Stimulated activated naive CD8-positive, alpha-beta T cell treated with anti-CD3 and anti-CD28 coated beads, Interleukin-15, Interleukin-2, amounts not matched to agents 100 U/mL and 50 U/mL, for 24 hours (primary cell): ENCODE data around the gene AOC1.

Source experiments
- ATAC-seq: fragments of 150-1000 bp; cut with Tn5 transposase; one replicate; pipeline ENCODE4 v1.10.0; 2021
- DNase-seq: peaks from one replicate; pipeline ENCODE4 v3.0.0; 2021

AOC1 gene

DNA sequence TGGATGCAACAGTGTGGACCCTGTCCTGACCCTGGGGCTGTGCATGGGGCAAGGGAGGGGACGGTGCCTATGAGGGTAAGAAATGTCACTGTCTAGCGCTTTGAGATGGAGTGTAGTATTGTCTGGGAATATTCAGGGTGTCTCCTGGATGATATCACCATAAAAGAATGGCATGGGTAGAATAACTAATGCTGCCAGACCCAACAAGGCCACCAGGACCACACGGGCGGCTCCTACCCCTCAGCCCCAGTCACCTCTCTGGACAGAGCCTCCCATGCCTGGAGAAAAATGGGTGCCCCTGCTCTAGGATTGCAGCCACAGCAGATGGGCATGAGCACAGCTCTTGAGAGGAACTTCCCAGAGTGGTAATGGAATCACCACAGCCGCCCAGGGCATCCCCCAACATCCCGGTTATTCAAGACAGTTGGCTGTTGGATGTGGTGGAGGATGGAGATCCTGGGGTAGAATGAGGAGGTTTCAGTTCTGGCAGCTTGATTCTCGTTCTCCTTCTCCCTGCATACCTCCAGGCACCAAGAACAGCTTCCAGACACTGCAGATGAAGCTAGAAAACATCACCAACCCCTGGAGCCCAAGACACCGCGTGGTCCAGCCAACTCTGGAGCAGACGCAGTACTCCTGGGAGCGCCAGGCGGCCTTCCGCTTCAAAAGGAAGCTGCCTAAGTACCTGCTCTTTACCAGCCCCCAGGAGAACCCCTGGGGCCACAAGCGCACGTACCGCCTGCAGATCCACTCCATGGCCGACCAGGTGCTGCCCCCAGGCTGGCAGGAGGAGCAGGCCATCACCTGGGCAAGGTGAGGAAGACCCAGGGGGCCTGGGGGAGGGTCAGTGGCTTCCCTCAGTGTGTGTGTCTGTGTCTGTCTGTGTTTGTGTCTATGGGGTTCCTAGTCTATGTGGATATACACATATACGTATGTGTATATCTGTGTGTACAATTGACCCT lies 6.2 kb downstream of the AOC1 start:
- no peak for DNase-seq

DNA sequence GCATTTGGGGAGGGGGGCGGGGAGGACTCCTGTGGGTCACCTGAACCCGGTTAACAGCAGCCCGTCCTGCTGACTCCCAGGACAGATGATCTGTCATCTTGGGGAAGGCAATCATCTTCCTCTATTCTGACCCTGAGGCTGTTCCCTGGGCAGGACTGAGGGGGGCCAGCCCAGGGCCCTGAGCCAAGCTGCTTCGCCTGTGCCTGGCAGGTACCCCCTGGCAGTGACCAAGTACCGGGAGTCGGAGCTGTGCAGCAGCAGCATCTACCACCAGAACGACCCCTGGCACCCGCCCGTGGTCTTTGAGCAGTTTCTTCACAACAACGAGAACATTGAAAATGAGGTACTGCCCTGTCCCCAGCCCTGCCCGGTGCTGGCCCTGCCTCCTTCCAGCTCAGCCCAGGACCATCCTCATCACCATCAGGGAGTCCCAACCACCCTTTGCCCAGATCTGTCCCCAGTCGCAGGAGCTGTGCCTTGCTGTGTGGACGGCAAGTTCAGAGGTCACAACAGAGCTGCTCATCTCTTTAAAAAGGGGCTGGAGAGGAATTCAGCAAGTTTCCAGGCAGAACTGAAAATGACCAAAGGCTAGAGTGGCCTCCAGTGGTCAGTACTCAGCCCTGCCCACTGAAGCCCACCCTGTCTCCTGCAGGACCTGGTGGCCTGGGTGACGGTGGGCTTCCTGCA lies 8.1 kb downstream of the AOC1 start:
- no peak for DNase-seq
- no peak for ATAC-seq

More for the DNA sequence above, 6.2 kb downstream of the AOC1 start:
- ATAC-seq = no peak

DNA sequence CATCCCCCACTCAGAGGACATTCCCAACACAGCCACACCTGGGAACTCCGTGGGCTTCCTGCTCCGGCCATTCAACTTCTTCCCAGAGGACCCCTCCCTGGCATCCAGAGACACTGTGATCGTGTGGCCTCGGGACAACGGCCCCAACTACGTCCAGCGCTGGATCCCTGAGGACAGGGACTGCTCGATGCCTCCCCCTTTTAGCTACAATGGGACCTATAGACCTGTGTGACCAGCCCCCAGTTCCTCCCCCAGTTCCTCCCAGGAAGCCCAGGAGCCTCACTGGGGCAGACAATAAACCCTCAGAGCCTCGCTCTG lies 8.6 kb downstream of the AOC1 start:
- DNase-seq = no peak
- ATAC-seq = no peak

DNA sequence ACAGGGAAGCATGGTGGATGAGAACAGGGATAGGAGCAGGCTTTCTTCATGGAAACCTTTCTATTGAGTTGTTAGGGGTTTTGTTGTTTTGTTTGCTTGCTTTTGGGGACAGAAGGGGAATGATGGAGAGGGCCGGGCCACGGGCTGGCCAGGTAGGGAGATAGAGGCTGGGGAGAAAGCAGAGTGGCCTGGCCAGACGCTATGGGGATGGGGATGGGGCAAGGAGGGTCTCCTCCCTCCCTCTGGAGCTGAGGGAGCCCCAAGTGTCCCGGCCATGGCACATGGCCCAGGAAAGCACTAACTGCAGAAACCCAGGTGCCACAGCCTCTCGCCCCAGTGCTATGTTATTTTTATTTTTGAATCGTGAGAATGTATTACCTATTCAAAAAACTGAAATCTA lies 10.0 kb downstream of the AOC1 start:
- DNase-seq = no peak
- ATAC-seq = no peak

DNA sequence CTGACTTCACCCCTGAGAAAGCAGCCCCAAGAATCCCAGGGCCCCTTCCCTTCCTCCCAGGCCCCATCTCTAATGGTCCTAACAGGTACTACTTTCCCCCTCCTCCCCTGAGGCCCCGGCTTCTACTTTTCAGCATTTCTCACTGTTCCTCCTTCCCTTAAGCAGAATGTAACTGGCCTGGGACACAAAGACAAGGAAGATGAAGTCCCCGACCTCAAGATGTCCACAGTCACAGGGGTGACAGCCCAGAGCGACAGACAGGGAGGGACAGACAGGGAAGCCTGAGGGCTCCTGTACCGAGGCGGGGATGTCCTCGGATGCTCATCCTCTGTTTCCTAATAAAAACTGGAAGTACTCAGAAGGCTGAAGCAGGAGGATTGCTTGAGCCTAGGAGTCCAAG lies 11.6 kb downstream of the AOC1 start:
- DNase-seq (no peak), ATAC-seq (no peak)

DNA sequence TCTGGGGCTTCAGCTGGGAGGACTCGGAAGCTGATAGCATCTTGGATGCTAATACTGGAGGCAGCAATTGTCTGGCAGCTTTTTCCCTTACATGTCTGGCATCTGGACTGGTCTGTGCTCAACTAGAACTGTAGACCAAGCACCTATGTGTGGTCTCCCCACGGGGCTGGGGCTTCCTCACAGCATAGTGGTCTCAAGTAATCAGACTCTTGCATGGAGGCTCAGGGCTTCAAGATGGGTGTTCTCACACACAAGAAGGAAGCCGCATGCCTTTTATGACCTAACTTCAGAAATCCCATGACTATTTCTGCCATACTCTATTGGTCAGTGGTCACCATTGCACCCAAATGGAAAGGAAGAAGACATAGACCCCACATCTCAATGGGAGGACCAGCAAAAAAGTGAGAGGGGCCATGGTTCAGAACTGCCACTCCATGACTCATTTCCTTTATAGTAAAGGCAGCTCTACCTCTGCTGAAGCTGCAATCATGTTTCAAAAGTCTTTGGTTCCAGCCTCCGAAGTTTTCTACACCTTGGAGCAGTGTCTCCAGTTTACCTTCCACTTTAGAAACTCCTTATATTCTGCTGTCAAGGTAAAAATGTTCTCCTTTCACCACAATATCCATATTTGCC lies 14.7 kb downstream of the AOC1 start:
- ATAC-seq (no peak), DNase-seq (no peak)

DNA sequence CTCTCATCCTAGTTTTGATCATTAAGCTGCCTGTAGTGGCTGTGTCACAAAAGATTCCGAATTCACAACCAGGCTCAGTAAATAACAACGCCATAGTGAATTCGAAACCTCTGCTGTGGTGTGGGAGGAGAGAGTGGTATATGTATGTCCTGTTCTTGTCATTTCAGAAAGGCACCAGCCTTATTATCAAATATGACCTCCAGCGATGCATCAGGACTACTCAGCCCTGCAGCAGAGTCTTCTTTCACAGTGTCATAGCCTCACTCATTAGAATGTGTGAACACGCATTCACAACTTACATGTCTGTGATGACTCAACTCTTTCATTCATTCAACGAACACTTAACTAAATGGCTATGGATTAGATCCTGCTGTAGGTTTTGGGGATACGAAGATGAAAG lies 15.3 kb downstream of the AOC1 start:
- DNase-seq (no peak), ATAC-seq (peak; percentile 80)

DNA sequence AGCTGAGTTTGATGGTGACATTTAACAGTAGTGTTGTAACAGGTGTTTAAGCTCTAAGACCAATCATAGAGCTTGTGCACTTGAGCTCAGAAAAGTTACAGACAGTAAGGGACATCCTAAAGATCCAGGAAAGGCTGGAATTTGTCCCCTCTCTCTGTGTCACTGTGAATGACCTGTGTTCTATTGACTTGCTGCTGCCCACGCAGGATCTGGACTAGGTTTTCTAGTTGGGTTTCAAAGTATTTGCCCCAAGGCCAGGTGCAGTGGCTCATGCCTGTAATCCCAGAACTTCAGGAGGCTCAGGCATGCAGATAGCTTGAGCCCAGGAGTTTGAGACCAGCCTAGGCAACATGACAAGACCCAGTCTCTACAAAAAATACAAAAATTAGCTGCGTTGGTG lies 17.1 kb downstream of the AOC1 start:
- DNase-seq = no peak
- ATAC-seq = no peak

DNA sequence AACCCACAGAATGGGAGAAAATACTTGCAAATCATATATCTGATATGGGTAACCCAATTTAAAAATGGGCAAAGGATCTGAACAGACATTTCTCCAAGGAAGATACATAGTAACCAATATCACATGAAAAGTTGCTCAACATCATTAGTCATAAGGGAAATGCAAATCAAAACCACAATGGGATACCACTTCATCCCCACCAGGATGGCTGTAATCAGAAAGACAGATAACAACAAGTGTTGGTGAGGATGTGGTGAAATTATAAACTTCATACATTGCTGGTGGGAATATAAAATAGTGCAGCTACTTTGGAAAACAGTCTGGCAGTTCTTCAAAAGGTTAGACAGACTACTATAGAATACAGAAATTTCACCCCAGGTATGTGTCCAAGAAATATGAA lies 19.3 kb downstream of the AOC1 start:
- DNase-seq = no peak

DNA sequence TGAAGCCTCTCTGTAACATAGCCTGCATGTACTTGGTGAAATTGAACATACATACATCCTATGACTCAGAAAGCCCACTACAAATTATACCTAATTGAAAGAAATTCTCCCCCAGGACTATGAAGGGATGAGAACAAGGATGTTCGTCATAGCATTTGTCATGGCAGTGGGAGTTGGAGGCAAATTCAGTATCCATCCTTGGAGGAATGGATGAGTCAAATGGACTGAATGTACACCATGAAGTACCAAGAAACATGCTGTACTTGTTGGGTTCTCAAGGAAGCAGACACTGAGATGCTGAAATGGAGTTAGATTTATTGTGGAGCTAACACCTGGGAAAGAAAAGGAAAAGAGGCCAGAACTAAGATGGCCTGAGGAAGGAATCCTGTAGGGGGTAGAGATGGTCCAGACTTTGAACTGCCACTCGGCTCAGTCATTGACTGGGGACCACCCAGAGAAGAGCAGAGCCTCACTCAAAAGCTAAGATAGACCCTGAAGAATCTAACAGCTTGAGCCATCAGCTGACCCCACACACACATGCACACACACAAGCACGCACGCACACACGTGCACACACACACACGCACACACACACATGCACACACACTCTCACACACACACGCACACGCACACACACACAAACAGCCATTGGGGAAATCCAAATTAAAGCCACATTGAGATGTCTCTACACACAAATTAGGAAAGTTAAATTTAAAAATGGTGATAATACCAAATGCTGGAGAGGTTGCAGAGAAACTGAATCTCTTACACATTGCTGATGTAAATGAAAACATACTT lies 22.3 kb downstream of the AOC1 start:
- ATAC-seq = no peak
- no peak for DNase-seq

More for the DNA sequence above, 19.3 kb downstream of the AOC1 start:
- no peak for ATAC-seq

DNA sequence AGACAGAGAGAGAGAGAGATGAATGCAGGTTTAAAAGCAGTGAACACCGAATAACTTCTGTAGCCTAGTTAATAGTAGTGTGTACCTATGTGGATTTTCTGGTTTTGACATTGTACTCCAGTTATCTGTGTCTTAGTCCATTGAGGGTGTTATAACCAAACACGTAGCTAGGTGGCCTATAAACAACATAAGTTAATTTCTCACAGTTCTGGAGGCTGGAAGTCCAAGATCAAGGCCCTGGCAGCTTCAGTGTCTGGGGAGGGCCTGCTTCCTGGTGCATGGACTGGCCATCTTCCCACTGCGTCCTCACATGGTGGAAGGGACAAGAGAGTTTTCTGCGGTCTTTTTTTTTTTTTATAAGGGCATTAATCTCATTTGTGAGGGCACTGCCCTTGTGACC lies 23.5 kb downstream of the AOC1 start:
- DNase-seq (no peak), ATAC-seq (no peak)

DNA sequence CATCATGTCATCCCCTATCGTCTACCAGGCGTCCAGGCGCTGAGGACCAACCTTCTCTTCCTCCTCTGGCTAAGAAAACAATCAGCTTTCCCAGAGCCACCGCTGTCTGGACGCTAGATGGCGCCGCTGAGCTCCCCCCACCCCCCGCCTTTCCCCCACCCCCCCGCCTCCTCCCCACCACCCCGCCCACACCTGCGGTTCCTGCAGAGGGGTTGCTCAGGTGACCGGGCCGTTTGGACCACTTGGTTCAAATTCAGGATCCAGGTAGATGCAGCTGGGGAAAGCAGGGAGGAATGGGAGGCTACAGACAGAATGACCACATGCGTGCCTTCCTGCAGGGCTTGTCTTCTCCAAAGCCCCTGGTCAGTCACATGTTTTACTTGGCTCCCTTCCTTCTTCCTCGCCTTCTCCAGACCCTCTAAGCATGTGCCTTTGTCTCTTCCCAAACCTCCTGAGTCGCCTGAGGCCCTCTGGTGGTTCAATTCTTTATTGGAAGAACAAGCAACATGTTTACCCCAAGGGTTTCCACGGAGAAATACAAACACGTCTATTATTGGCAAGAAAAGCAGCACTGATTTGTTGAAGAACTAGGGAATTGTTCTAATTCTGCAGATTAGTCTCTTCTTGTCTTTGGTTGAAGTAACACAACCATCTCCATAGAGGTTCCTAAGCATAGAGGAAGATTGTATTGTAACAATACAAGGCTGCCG lies 24.7 kb downstream of the AOC1 start:
- DNase-seq (peak; percentile 57), ATAC-seq (peak; percentile 43)

DNA sequence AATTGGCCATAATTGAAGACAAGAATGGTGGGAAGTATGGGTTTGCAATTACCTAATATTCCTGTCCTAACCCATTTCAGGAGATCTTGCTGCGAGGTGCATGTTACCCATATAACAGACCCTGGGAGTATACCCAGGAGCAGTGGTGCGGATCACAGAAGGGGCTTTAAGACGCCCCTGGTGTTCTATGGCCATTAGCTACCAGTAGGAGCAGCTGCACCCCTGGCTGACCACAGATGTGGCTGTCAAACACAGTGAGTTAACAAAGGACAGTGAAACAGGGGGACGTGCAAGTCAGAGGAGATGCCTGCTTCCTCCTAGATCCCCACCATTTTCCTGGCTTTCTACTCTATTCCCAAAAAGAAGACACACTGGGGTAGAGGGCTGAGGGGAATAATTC lies 25.2 kb downstream of the AOC1 start:
- DNase-seq (no peak), ATAC-seq (no peak)

DNA sequence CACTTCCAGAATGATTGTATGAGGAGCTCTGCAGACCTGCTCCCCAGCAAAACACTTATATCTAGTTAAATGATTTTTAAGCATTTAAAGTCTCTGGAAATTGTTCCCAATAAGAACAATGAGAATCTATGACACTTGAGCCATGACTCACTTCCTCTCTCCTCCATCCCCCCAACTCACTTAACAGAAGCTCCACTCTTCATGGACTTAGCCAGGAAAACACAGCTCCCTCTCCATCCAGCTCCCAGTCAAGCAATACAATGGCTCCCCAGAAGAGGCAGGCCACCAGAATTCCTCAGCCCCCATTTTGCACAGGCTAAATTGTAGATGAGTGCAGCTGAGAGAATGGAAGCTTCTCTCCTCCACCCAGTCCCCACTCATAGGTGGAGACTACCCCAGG lies 27.0 kb downstream of the AOC1 start:
- no peak for ATAC-seq
- DNase-seq = no peak

DNA sequence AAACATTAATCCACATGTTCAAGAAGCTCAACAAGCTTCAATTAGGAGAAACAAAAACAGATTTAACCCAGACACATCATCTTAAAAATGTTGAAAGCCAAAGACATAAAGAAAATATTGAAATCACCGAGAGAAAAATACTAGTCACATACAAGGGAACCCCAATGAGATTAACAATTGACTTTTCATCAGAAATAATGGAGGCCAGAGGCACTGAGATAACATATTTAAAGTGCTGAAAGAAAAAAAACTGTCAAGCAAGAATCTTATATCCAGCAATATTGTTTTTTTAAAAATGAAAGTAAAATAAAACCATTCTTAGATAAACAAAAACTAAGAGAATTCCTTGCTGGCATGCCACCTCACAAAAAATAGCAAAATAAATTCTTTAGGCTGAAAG lies 28.9 kb downstream of the AOC1 start:
- ATAC-seq = no peak
- no peak for DNase-seq

DNA sequence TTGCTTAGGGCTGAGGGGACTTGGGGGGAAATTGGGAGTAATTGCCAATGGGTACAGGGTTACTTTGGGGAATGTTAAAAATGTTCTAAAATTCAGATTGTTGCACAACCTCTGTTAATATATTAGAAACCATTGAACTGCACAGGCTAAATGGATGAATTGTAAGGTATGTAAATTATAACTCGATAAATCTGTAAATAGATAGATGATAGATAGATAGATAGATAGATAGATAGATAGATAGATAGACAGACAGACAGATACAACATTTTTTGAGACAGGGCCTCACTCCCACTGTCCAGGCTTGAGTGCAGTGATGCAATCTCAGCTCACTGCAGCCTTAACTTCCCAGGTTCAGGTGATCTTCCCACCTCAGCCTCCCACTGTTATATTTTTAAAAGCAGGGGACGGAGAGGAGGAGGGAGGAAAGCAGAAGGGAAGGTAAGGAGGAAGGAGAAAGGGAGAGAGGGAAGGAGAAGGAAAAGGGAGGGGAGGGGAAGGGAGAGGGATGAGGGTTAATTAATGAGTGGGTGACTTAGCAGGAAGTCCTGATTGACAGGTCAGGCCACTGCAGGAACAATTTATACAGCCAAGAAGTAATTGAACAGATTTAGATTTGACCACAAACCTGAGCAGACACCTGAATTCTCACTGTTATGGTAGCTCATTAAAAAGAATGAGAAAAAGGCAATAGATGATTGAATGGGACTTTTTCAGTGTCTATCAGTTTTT lies 38.7 kb downstream of the AOC1 start:
- DNase-seq (no peak), ATAC-seq (no peak)

DNA sequence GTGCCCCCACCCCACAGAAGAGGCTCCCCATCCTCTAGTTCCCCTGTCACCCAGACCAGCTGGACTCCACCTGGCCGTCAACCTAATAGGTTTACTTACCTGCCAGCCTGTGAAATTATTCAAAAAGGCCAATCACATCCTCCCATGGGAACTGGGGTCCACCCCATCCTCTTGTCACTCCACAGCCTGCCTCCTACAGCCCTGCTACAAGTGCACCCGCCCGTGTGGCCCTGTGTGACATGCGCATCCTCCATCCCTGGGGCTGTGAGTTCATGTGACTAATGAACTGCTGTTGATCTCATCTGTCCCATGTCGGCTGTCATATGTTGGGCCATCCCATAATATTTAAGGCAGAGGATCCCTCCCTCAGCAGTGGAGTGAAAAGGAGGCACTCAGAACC lies 39.4 kb downstream of the AOC1 start:
- ATAC-seq (no peak), DNase-seq (no peak)

DNA sequence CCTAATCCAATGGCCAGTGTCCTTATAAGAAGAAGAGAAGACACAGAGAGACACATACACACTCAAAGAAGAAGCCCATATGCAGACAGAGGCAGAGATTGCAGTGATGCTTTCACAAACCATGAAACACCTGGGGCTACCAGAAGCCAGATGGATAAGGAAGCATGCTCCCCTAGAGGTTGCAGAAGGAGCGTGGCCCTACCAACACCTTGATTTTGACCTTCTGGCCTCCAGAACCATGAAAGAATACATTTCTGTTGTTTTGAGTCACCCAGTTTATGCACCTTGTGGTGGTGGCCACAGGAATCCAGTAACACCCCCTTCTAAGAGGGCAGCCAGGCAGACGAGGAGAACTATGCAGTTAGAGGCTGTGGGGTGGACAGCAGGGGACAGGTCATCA lies 43.5 kb downstream of the AOC1 start:
- DNase-seq (no peak), ATAC-seq (no peak)

DNA sequence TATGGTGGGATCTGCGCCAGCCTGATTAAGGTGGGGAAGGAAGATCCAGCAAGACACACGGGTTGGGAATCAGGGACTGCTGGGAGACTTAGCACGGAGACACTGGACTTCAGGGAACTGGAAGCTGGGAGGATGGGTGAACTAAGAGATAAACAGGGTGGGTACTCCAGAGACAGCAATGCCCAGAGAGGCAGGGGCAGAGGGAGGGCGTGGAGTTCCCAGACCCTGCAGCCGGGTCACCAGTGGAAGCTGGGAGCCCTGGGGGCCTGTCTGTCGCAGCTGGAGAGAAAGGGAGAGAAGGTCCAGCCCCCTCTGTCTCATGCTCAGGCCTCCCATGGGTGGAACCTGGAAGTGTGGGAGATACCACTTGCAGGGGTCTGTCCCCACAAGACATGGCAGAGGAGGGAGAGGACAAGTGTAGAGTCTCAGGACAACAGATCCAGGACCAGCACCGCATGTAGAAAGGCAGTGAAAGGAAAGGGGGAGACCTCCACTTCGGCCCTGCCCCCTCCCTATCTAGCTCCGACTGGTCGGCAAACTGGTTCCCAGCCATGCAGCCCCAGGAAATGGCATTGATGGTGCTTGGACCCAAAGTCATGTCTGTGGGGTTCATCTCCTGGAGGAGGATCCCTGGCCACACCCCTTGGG lies 44.4 kb downstream of the AOC1 start:
- ATAC-seq = no peak
- DNase-seq = no peak
